ENCODE results near the gene PRRT4.

GRCh38 chr7:128366986-128367385 lies 5.5 kb upstream of the PRRT4 start:
- TF ChIP-seq CTCF (IDR thresholded peaks at IDR 0.05) (no peak), POLR2AphosphoS5 (IDR thresholded peaks at IDR 0.05) (no peak)

Data from gastroesophageal sphincter (tissue), 3 donors.